Astrocyte of the cerebellum (primary cell): ENCODE results near the gene PNPLA7.

Experiments used
- DNase-seq: peaks from one replicate; pipeline ENCODE4 v3.0.0-alpha.2; 2011; ENCODE audit warnings: low read depth
- H3K4me3 ChIP-seq: 2 replicates; pipeline ENCODE4 v1.5.1; 2011; ENCODE audit warnings: mild to moderate bottlenecking, low read depth, low read length, moderate library complexity
- CTCF ChIP-seq: IDR thresholded peaks from 2 replicates; pipeline ENCODE4 v1.5.1; 2012; ENCODE audit warnings: low read length, low read depth, moderate library complexity, mild to moderate bottlenecking; ENCODE audit errors: missing control alignments
- in situ Hi-C: cut with HindIII; loops from 2 replicates; pipeline ENCODE4 v1.10.0; 2017; ENCODE audit warnings: low sequenced_read_pairs

The PNPLA7 gene

GRCh38 chr9:137445275-137445807 is 104.9 kb downstream of the PNPLA7 start:
- in situ Hi-C loops: no loop called here
- TF ChIP-seq CTCF: peak; percentile 89
- no peak overlapping the region for H3K4me3 ChIP-seq
- peak; percentile 45 for DNase-seq

GRCh38 chr9:137444106-137444790 is 106.0 kb downstream of the PNPLA7 start:
- DNase-seq: no peak
- TF ChIP-seq CTCF: no peak
- H3K4me3 ChIP-seq: no peak overlapping the region
- in situ Hi-C loops: no loop called here

GRCh38 chr9:137441935-137442321 is 108.3 kb downstream of the PNPLA7 start:
- DNase-seq: no peak
- H3K4me3 ChIP-seq: no peak overlapping the region

GRCh38 chr9:137441289-137441934 is 108.8 kb downstream of the PNPLA7 start, which contains the start of gene ENTPD8:
Gene ENTPD8, minus strand, starts transcription at chr9:137441357. Its CDS starts 3,072 bp downstream, at chr9:137438285.
- peak within 1 kb of the TSS; percentile 30 for H3K4me3 ChIP-seq
- in situ Hi-C loops: no loop called here

More at GRCh38 chr9:137441935-137442321, 108.3 kb downstream of the PNPLA7 start:
- no peak for TF ChIP-seq CTCF
- in situ Hi-C loops: no loop called here

GRCh38 chr9:137439158-137439714 is 111.0 kb downstream of the PNPLA7 start:
- H3K4me3 ChIP-seq: no peak overlapping the region
- in situ Hi-C loops: no loop called here
- no peak for DNase-seq
- TF ChIP-seq CTCF: no peak

More at GRCh38 chr9:137441289-137441934, 108.8 kb downstream of the PNPLA7 start, which contains the start of gene ENTPD8:
- no peak for DNase-seq
- no peak for TF ChIP-seq CTCF

- H3K4me3 ChIP-seq: no peak overlapping the region
- in situ Hi-C loops: no loop called here
- DNase-seq: no peak
- TF ChIP-seq CTCF: no peak
These were observed 111.5 kb downstream of the PNPLA7 start for GRCh38 chr9:137438591-137439157.
